GM15510 (cell line): ENCODE results near the gene GJC1.

Experiments
- POLR2A ChIP-seq: IDR thresholded peaks from 3 replicates; pipeline ENCODE4 v1.6.1; 2011; ENCODE audit warnings: borderline replicate concordance; ENCODE audit not compliant: insufficient read length; ENCODE audit errors: extremely low read depth

Gene GJC1

DNA sequence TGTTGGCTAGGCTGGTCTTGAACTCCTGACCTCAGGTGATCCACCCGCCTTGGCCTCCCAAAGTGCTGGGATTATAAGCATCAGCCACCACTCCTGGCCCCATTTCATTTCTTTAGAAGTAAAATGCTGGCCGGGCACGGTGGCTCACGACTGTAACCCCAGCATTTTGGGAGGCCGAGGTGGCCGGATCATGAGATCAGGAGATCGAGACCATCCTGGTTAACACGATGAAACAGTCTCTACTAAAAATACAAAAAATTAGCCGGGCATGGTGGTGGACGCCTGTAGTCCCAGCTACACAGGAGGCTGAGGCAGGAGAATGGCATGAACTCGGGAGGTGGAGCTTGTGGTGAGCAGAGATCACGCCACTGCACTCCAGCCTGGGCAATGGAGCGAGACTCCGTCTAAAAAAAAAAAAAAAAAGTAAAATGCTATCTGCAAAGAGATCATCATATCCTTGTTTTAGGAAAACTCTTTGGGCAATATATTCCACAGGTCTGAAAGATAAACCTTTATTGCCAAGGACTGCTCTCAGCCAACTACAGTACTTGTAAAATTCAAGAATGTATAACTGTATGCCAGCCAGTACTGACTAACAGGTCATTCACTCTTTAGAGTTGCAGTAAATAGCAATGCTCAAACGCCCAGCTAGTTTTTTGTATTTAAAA lies 3.8 kb downstream of the GJC1 start:
- TF ChIP-seq POLR2A, result no peak

DNA sequence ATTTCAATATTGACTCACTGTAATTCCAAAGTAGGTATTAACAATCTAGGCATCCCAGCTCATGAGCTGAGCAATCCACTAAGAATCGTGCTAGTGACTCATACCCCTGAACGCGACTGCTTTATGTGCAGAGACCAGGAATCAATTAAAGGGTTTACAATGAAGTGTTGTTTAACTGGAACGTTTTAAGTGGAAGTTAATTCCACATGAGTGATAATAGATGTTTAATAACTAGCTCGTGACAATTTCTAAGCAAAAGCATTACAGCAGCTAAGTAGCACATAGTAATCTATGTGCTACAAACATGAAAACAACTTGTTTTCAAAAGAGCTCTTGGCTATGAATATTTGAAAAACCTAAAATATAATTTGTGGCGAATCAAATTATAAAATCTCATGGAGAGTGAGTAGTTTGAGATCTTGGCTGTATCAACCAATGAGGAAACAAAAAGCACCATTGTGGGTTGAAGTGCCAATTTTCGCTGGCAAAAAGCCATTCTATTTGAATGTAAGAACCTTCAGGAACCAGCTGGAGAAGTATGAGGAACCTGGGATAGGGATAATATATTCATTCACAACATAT lies 9.4 kb downstream of the GJC1 start:
- no peak for TF ChIP-seq POLR2A

DNA sequence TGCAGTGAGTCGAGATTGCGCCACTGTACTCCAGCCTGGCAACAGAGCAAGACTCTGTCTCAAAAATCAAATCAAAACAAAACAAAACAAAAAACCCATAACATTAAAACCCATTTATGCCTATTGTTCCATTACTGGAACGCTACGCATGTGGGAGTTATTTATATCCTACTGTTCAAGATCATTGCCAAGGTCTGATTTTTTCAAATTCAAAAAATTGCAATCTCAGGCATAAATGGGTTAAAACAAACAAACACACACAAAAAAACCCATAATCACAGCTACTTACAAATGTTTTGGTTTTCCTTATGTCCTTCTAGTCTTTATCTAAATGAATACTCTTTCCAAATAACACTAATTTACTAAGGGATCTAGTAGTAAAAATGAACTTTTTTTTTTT lies 17.8 kb downstream of the GJC1 start:
- TF ChIP-seq POLR2A, result no peak

DNA sequence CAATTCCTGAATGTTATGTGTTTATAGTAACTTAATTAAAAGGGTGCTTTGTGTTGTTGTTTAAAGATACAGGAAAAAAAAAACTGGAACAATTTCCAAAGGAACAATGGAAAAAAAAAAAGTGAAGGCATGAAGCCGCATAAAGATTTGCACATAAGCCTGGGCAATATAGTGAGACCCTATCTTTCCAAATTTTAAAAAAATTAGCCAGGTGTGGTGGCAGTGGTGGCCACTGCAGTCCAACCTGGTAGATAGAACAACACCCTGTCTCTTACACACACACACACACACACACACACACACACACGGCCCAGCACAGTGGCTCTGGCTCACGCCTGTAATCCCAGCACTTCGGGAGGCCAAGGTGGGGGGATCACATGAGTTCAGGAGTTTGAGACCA lies 21.9 kb downstream of the GJC1 start:
- no peak for TF ChIP-seq POLR2A

DNA sequence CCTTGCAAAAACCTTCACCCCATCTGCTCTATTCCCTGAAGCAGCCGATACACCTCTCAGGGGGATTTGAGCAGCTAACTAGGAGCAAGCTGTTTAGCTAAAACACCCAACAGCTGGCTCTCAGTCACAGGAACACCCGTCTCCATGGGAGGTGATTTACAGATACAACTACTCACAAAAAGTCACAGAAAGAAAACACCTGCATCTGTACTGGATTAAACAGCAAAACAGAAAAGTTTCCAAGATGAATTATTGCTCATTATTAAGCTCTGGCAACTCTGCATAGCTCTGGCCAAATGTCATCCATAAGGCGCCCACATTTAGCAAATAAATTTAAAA lies 22.3 kb downstream of the GJC1 start:
- TF ChIP-seq POLR2A, result no peak

DNA sequence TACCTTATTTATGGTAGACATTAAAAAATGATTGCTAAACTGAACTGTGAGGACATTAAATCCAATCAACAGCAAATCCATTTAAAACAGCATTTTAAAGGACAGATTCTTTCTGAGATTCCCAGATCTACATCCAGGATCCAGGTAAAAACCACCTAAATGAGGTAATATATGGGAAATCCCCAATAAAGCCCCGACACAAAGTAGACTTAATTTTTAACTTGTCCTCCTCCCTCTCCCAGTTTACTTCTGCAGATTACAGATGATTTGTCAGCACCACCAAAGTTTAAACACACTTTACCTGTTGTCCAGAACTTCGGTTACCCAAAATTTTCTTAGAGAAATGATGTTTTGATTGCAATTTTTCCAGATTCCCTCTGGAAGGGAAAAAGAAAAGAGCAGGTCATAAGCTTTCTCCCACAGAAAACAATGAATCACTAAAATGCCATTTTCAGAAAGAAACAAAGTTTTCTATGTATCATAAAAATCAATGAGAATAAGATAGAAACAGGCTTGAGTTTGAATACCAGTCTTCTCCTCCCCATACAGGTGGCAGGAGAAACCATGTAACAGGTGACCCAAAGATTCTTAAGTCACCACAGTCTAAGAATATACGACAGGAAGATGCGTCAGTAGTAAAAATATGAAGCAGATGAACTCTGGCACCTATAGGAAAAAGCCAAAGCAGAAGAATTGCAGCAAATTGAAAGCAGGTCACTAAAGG lies 22.8 kb downstream of the GJC1 start:
- no peak for TF ChIP-seq POLR2A

DNA sequence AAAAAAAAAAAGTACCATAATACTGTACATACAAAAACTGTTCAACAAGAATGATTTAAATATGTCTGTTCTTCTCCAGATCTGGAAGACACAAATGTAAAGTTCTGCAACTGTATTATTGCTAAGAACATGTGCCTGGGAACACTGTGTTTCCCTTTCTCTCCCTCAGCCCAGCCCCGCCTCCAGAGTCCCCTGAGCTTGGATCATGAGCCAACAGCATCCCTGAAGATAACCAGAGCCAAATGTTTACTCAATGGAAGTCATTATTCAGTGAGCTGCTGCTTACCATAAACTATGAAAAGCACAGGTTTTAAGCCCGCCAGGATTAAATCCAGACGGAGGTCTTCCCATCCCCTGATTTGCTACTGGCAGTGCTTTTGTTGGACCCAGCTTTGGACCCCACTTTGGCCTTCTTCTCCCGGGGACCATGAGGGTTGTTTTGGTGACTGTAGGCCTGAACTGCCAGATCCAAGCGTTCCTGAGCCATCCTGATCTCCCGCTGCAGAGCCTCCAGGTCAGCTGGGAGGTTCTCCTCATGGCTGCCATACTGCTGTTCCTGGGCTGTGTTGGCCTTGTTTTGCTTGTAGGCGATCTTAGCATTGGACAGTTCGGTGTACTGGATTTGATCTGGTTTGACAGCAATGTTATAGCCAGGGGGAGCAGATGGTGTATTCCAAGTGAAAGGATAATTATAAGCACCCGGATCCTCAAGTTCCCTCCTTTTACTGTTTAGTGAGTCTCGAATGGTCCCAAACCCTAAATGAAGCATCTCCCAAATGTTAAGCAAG lies 25.6 kb downstream of the GJC1 start:
- TF ChIP-seq POLR2A, result no peak

DNA sequence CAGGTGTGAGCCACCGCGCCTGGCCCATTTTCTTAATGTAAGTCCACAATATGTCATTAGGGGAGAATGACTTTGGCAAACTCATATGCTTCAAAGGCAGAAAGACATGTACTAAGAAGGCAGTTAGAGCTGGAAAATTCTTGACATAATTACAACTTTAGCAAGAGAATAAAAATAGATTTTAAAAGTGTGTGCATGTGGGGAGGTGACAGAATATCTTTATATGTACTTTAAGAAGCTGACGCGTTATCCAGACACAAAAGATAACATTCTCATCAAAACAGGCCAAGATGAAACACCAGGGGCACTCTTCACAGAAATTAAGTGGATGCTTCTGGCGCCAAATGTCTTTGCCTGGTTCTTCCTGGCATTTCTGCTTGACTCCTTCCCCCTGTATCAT lies 28.2 kb downstream of the GJC1 start:
- TF ChIP-seq POLR2A, result no peak

DNA sequence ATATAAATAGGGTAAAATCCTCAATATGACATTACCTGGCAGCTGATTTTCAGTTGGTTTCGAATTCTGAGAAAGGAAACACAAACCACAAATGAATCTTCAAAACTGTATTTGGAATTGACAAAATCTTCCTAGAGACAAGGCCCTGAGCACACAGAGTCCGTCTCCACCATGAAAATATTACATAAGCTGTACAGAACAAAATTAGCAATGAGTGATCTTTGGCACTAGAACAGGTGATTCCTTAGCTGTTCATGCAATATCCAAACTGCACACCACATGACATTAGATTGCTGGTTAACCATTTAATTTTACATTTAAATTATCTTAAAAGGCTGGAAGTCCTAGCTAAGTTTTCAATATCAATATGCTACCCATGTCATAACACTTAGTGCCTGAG lies 31.7 kb downstream of the GJC1 start:
- no peak for TF ChIP-seq POLR2A

DNA sequence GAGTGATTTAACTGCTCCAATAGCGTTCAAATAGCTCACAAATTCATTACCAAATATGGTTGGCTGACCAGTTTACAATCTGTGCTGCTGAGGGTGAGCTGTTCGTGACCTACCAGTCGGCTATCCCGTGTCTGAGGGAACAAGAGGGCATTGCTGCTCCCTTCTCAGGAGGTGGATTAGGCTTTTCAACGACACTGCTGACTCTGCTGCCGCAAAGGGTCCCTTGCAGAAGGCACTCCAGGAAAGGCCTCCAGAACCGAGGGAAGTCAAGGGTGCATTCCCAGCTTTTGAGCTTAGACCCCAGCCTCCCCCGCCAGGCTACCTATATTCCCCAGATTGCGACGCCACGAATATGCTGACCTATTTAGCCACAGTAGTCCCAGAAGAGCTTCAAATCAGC lies 32.3 kb downstream of the GJC1 start:
- no peak for TF ChIP-seq POLR2A

DNA sequence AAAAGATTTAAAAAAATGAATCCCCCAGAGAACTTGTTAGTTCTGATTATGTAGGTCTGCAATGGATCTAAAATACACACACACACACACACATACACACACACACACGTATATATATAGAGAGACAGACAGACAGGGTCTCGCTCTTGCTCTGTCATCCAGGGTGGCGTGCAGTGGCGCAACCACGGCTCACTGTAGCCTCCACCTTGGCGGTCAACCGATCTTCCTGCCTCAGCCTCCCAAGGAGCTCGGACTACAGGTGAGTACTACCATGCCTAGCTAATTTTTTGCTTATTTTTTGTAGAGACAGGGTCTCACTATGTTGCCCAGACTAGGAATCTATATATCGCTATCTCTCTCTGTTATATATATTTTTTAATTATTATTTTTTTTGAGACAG lies 33.4 kb downstream of the GJC1 start:
- TF ChIP-seq POLR2A, result no peak

DNA sequence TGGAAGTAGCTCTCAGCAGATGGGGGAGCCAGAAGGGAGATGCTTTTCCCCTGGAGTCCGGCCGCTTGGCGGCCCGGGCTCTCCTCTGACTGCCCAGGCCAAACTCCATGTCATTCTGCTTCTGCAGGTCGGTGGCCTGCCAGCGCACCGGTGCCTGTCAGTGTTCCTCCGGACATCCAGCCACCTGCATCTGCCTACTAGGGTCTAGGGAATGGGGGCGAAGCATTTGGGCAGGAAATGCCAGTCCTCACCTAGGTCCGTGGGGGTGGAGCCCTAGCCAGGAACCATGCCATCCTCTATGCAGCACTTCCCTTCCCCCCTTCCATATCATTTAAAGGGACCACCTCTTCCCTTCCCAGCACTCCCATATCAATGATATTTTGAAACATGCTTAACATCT lies 34.2 kb downstream of the GJC1 start:
- no peak for TF ChIP-seq POLR2A

DNA sequence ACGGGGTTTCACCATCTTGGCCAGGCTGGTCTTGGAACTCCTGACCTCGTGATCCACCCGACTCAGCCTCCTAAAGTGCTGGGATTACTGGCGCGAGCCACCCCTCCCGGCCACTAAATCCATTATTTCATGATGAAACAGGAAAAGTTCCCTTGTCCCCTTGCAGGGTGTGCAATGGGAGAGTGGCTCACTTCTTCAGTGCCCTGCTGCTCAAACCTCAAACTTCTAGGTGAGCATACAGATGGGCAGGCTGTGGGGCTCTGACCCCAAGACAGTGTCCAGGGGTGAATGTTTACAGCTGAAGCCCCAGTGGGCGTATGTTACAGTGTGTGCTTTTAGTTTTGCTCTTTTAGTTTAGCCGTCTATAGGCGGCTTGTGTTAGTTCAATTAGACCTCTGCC lies 34.7 kb downstream of the GJC1 start:
- no peak for TF ChIP-seq POLR2A

DNA sequence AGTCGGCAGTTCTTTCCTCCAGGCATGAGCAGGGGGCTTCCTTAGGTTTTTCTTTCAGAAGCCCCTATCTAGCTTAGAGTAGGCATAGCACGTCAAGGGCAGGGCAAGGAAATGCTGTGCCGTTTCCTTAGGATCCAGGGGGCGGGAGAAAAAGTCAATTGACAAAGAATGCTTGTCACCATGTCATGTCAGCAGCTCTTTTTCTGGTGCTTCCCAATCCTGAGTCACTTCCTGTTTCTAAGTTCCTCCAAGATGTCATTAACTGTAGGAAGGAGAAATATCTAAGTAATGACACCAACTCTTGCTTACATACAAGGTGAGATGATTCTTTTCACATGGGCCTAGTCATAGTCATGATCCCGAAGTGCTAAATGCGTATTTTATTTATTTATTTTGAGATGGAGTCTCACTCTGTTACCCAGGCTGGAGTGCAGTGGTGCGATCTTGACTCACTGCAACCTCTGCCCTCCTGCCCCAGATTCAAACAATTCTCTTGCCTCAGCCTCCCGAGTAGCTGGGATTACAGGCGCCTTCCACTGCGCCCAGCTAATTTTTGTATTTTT lies 35.2 kb downstream of the GJC1 start:
- no peak for TF ChIP-seq POLR2A
